Activated CD4-positive, CD25-positive, alpha-beta regulatory T cell treated with anti-CD3 and anti-CD28 coated beads, Interleukin-2, amount 50 U/mL, for 16 hours (primary cell): Measurements from ENCODE around the gene C11orf16.
"Not testable (repeated sequence)": the region's sequence is repeated elsewhere in the genome, so short reads cannot be mapped to it uniquely, and the experiment has no call there.

Experiments used
- DNase-seq: peaks from one replicate; pipeline ENCODE4 v3.0.0-alpha.2; 2020; ENCODE audit warnings: low read depth, low spot score

Gene C11orf16

DNA sequence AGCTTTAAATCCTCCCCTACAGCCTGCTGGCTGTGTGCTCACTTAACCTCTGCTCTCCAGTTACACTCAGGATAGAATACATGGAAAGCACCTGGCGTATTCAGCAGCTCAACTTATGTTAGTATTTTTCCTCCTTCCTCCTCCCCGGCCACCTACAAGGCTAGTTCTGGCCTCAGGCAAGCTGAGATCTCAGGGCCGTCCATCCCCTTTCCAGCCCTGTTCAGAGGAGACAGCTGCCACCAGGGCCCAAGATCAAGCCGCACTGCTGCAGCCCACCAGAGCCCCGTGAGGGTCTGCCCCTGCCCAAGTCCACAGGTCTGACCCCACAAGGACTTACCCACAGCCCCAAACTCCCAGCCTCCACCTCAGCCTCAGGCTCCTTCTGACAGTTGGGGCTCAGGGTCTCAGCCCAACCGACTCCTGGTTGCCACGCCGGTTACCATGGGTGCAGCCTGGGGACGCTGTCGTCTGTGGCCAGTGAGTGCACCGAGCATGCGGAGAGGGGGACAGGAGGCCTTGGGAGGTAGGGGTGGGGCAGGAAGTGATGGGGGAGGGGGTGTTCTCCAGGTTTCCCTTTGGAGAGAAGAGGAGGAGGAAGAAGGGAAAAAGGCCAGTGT, at the start of gene C11orf16:
TSS of gene C11orf16 (minus strand) at position 384 of the 617 bp plus-strand sequence. CDS start 639 bp downstream, outside the sequence.
- DNase-seq, result no peak

DNA sequence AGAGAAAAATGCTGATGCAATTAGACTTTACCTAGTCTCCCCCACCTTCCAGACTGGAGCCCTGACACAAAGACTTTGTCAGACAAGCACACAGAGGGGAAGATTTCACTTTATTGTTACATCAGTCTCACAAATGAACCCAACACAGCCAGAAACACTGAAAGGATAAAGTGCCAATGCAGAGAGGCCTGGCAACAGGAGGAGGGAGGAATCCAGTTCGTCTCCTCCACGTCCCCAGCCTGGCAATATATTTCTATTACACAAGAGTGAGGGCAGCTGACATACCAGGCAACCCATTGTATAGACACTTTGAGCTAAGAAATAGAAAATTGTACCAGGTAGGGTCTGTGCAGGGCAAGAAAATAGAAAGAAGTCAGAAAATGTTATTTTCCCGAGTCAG, 47.7 kb upstream of the C11orf16 start:
- DNase-seq, result no peak

DNA sequence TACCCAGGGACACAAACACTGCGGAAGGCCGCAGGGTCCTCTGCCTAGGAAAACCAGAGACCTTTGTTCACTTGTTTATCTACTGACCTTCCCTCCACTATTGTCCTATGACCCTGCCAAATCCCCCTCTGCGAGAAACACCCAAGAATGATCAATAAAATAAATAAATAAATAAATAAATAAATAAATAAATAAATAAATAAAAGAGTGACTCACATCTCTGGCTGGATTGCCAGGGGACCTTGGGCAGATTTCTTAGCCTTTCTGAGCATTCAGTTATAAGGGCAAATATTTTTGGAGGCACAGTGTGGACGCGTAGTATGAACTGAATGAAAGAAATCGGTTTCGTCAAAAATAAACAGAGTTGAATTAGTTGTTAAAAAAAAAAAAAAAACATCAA, 46.6 kb upstream of the C11orf16 start:
- DNase-seq, result not testable (repeated sequence)

- no peak for DNase-seq
Measured at GRCh38 chr11:8973121-8973520, 40.4 kb upstream of the C11orf16 start.

DNA sequence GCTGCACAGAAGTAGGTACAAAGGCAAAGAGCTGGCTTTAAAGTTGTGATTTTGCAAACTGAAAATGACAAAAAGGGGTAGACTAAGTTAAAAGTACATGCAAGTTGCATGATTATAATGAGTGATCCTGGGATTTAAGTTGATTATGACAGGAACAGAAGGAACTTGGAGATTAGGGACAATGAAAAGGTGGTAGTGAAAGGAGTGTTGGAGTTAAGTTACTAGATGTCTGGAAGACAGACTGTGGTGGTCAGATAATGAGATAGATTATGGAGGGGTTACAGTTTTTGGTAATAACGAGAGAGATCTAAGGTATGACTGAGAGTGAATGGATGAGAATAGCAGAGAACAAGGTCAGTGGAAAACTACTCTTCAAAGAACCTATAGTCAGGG, 39.2 kb upstream of the C11orf16 start:
- no peak for DNase-seq

GRCh38 chr11:8971196-8971923, 38.6 kb upstream of the C11orf16 start:
- no peak for DNase-seq

DNA sequence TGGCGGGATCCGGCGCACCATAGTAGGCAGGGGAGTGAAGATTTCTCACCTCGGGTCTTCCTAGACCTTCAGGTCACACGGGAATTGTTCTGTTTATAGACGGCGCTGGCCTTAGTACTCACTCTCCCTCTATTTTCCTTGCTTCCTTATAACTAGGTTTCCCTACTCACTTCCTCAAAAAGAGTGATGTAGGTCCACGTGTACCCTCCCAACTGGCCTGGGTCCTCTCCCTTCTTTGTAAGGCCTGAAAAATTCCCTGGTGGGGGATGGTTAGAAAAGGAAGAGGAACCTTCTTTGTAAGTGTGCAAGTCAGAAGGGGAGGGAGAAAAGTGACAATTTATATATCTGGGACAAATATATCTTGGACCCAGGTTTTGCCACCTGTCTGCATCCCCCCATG, 34.4 kb upstream of the C11orf16 start:
- DNase-seq, result no peak

- DNase-seq, result peak; percentile 60
Measured at GRCh38 chr11:8964324-8965320, 31.9 kb upstream of the C11orf16 start, which contains the start of gene TMEM9B. TSS of gene TMEM9B (minus strand) at chr11:8964442. CDS start at chr11:8964313, 129 bp downstream.

DNA sequence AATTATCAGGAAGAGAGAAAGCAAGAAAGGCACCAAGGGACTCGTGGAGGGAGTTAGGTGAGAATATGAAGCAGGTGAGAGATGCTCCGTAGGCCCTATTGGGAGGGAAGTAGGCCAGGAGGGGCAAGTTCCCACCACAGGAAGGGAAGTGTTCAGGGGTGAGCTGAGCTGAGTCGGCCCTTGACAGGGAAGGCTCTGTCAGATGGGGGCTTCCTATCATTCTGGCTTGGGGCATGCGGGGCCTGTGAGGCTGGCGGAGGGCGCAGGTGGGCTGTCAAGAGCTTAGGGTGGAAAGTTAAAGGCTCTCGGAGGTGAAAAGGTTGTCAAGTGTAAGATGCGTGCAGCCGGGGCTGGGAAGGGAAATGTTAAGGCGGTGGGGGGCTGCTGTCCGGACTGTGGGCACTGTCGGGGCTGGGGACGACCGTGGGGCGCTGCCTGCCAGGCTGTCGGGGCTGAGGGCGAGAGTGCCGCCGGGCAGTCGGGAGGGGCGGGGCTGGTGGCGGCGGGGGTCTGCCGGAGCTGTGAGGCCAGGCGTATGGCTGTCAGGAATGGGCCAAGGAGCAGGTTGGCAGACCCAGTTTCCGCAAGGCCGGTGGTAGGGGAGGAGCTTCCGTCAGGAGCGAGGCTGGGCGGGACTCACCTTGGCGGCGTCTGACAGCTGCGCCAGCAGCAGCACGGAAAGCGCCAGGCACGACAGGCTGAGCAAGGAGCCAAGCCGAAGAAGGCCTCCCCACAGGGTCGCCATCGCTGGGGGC, 31.0 kb upstream of the C11orf16 start:
- peak; percentile 42 for DNase-seq

- DNase-seq, result no peak
Measured at GRCh38 chr11:8962841-8963240, 30.1 kb upstream of the C11orf16 start.

DNA sequence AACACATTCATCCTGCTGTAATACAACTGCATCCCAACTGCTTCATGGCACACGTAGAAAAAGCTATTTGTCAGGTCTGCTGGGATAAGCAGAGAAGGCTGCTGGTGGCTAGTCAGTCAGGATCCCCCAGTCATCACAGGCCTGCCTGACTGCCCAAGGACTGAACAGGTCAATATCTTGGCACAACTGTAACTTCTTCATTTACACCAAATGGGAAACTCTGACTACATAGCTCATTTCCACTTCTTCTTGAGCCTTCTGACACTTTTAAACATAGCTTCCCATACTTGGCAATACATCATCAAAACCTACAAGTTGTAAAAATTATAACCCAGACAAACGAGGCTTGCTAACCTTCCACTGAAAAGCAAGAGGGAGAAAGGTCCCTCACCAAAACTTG, 28.7 kb upstream of the C11orf16 start:
- no peak for DNase-seq

DNA sequence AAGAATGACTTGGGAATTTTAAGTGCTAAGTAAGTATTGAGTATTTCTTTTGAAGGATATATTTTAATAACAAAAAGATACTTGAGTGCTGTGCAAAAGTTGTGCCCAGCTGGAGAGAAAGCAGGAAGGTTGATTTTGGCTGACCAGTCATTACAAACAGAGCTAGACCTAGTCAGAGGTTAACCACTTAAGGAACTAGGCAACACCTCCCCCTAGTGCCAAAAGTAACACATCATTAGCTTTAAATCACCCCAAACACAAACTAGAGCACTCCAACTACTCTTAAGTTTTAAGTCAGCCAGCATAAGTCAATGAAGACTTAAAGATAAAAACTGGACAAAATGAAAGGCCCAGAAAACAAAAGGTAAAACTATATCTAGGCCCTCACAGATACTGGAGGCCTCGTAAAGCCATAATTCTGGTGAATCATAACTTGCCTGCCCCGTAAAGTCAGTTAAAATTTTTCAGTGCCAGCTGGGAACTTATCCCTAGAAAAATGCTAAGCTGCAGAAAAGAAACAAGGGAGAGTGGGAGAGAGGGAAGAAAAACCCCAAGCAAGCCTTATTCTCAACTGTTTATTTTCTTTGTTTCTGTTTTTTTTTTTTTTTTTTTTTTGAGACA, 26.9 kb upstream of the C11orf16 start:
- no peak for DNase-seq

GRCh38 chr11:8956860-8957259, 24.1 kb upstream of the C11orf16 start:
- no peak for DNase-seq

DNA sequence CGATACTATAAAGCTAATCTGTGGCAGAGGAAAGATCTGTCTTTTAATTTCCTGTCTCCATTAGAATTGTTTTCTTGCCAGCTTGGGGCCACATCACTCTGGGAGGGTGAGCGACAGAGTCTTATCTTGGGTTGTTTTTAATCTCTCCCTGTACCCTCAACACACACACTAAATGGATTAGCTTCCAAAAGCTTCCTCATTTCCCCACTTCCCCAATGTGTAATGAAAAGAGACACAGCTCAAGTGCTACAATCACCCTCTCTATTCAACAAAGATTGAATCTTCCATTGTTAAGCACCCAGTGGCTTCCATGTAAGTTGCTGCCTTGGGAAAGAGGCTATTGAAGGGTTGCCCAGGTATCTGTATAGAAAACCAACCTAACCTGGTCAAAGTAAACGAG, 16.1 kb upstream of the C11orf16 start:
- no peak for DNase-seq

- no peak for DNase-seq
Measured at GRCh38 chr11:8947230-8947943, 14.6 kb upstream of the C11orf16 start.

DNA sequence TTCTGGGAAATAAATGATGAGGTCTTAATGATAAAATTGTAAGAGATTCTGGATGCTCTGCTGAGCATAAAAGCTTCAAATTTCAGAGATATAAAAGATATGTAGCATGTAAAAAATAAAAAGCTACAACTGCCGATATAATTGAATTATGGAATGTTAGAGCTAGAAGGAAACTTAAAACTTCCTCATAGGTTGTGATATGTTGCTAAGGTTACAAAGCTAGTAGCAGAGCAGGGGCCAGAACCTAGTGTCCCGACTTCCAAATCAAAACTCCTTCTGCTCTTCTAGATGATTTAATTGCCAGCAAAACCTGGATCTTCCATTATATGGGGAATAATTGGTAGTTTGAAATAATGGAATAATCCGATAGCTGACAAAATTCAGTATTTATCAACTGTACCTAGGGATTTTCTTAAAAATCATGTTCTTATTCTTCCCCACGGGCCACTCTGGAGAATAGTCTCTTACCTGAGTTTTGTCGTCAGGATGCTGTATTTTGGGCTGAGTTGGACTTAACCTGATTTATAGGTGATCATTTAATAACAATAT, 9.8 kb upstream of the C11orf16 start, which contains the start of gene ASCL3:
TSS of gene ASCL3 (minus strand) at position 499 of the 549 bp plus-strand sequence. CDS start 4,855 bp downstream, outside the sequence.
- no peak for DNase-seq

DNA sequence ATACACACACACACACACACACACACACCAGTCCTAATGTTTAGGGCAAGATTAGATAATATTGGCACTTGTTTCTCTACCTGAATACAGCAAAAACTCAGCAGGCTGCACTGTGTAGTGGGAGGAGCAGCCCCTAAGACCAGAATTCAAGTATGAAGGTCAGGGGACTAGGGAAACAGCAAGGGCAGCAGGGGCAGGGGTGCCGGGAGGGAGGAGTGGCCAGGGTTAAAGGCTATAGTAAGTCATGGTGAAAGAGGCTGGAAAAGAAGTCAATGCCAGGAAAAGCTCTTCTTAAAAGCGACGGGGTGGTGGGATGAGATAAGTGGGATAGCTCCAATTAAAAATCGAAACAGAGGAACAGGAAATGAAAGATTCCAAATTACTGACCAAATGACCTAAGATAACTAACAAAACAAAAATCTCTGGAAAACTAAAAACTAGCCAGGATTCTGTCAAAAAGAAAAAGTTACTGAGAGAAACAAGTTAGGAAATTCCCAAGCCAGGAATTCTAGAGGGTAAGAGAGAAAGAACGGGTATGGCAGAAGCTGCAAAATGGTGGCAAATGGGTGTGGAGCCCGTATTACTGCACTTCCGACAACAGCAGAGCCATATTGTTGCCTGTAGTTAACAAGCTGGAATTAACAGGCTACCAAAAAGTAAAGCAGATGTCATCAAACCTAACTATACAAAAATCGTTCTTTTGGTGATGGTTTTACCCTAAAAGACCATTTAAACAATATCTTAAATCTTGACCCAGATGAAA, 8.8 kb upstream of the C11orf16 start:
- no peak for DNase-seq

DNA sequence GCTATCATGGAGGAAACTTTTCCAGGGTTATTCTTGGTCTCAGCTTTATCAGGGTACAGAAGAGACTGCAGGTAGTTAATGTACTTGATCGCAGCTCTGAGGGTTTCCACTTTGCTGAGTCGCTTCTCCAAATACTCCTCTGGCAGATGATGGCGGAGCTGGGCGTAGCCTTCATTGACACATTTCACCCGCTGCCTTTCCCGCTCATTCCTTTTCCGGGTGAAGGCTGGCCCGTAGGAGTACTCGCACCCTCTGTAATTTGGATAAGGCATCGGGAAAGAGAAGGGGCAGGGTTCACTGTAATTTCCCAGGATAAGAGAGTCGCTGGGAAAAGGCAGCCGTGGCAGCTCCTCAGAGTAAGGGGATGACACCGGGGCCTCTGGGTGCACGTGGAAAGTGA, 4.9 kb upstream of the C11orf16 start:
- no peak for DNase-seq

GRCh38 chr11:8937159-8937558, 4.4 kb upstream of the C11orf16 start:
- no peak for DNase-seq
